Measurements from ENCODE around the gene BRWD1. TPM values are rescaled to one million over a fixed set of nuclear protein-coding genes. Genes with fewer than 3 reads are reported as not detected.
A peak's percentile ranks its signal among the peaks of the same experiment; 100 is the strongest.
"Not testable (repeated sequence)": the region's sequence is repeated elsewhere in the genome, so short reads cannot be mapped to it uniquely, and the experiment has no call there.

The BRWD1 gene
- total RNA-seq, 2 donors from 2014 or later = 24.5 to 32.0 TPM

DNA sequence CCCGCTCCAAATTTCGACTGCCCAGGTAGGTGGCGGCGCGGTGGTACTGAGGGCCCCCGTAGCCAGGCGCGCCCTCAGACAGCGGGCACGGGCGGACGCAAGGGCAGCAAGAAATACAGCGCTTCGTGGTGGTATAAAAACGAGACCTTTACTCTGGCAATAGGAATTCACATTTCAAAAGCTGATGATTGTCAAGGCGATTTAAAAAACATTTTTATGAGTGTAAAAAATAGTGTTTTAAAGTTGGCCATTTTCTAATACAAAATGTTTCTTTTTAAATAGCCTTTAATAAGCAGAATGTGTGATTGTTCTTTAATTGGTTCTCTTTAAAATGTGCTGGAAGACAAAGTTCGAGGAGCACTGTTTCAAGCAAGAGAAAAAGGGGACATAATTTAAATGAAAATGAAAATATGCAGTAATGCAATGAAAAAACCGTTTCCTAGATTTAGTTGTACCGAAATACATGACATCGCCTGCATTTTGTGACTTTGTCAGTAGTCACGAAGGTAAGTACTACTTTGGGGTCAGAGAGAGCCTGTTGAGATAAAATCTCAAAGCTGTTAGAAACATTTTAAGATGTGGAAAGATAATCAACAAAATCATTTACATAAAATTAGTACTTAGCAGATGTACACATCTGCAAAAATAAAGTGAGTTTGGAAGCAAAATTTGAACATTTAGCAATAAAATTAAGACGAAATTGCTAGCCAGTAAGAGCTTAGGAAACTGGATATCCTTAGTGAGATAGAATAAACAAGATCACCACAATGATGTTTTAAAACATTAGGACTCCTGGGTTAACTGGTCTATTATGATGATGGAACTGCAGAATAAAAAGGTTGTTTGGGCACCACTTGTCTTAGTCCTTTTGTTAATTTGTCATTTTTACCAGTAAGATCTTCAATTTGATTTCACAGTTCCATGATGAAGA is 129.1 kb downstream of the BRWD1 start:
- ATAC-seq (no peak), DNase-seq (no peak)
- intact Hi-C loops (cut with DNase I) = no loop called here

DNA sequence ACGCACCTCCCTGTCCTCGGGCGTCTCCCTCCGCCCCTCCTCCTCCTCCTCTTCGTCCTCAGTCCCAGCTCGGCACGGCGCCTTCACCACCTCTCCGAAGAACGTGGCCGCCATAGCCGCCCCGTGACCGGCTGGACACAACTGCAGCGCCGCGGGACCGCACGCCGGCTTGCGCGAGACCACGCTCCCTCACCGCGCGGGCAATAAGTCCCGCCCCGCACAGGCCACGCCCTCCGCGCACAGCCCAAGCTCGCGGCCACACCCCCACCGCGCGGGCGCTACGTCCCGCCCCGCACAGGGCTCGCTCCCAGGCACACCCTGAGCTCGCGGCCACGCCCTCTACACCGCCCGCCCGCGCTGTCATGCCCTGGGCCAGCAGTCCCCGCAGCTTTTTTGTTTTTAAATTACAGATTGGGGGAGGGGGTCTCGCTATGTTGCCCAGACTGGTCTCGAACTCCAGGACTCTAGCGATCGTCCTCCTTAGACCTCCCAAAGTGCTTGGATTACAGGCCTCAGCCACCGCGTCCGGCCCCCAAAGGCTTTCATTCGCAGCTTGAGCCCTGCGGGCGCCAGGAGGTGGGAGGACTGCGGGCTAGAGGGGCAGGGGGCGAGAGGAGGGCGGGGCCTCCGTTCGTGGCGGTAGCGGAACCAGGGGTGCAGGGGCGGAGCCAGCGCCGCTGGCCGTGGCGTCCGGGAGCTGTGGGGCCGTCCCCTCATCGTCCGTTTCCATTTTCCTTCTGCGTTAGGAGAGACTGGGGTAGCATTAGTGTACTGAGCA is 130.0 kb downstream of the BRWD1 start, which contains the start of gene PSMG1:
TSS of gene PSMG1 (minus strand) at position 180 of the 778 bp plus-strand sequence. CDS start at position 114, 66 bp downstream.
- DNase-seq (peak; percentile 97), ATAC-seq (peak; percentile 98)
- intact Hi-C loops (cut with DNase I) = no loop called here

DNA sequence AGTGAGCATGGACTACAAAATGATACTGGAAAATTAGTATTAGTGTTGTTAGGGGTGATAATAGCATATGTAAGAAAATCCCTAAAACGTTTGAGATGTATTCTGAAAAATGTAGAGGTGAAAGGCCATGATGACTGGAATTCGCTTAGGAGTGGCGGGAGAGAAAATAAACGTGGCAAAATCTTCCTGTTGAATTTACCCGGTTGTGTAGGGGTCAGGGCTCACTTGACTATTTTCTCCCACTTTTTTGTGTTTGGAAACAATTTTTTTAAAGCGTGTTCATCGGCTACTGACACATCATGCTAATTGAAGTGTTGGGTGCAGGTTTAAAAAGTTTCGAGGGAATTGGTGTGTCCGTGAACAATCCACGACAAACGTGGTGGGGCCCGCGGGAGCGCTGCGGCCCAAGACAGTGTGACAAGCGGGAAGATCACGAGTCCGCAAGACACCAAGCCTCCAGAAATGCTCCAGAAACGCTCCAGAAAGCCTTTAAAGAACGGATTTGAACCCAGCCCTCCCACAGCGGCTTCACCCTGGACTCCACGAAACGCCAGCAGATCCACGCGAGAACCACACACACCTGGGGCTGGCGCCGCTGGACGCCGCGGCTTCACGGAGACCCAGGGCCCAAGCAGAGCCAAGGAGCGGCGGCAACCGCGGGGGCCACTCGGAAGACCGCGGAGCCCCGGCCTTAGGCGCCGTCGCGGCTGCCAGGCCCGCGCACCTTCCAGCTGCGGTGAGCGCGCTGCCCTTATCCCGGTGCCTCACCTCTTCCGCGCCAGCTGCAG is 130.8 kb downstream of the BRWD1 start:
- intact Hi-C loops (cut with DNase I) = no loop called here
- DNase-seq = no peak
- peak; percentile 4 to 8 for ATAC-seq

DNA sequence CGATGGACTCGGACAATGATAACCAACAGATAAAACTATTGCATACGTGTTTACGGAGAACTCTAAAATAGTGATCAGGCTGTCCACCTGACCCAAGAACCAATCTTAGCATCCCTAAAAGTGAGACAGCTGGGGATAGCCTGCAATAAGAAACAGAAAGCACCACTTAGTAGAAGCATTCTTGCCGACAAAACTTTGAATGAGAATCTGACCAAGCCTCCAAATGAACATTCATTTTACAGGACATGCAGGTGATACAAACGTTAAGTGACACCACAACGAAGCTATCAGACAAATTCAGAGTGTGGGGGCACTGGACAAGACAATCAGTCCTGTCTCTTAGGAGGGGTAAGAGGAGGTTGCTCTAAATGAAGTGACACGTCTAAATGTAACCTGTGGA is 131.4 kb downstream of the BRWD1 start:
- DNase-seq = no peak
- intact Hi-C loops (cut with DNase I) = no loop called here
- ATAC-seq = no peak

DNA sequence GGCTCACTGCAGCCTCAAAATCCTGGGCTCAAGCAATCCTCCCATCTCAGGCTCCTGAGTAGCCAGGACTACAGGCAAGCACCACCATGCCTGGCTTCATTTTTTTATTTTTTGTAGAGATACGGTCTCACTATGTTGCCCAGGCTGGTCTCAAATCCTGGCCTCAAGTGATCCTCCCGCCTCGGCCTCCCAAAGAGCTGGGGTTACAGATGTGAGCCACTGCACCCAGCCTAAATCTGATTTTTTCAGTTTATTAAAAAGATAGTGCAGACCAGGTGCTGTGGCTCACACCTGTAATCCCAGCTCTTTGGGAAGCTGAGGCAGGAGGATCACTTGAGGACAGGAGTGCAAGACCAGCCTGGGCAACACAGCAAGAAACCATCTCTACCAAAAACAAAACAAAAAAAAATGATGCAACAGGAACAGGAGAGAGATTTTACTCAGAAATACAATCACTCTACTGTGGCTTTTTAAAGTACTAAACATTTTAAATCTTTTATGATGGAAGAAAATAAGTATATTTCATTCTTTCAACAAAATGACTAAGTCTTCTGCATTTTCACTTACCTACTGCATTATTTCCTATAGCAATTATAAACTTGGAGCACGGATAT is 132.1 kb downstream of the BRWD1 start:
- intact Hi-C loops (cut with DNase I) = no loop called here
- DNase-seq (no peak), ATAC-seq (no peak)

DNA sequence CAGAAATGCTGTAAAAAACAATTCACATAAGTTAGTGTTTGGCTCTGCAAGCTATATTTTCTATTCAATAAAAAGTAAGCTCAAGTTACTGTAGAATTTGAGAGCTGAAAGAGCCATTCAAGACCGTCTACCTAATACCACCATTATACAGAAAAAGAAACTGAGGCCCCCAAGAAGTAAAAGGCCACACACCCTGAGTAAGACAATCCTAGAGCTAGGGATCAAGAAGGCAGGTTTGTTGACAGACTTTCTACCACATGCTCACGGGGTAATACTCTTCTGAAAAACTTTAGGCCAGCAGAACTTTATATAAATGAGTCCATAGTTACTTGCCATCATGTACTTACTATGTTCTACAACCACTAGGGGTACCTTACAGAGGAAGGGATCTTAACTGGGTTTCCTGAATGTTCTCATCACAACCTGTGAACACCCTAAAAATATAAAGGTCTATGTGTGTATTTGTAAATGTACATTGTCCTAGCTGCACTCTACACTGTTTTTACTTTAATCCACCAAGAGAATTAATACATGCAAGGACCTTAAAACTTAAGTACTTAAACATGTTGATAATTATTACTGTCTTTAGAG is 132.9 kb downstream of the BRWD1 start:
- intact Hi-C loops (cut with DNase I) = no loop called here
- ATAC-seq (no peak), DNase-seq (no peak)

DNA sequence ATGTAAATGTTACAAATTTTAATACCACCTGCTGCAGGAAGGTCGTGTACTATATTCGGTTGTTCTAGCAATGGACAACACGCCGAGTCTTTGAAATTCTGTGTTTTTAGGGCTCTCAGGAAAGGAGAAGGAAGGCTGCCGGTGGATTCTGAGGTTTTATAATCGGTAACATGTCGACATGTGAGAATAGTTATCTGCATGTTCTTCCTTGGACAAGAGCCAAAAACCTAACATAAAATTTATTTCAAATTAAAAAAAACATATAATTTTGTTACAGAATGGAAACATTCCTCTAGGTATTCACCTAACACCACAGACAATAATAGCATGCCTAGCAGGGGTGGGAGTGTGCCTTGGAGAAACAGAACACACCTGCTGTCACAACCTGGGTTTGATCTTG is 135.0 kb downstream of the BRWD1 start:
- intact Hi-C loops (cut with DNase I) = no loop called here
- ATAC-seq (no peak), DNase-seq (no peak)

DNA sequence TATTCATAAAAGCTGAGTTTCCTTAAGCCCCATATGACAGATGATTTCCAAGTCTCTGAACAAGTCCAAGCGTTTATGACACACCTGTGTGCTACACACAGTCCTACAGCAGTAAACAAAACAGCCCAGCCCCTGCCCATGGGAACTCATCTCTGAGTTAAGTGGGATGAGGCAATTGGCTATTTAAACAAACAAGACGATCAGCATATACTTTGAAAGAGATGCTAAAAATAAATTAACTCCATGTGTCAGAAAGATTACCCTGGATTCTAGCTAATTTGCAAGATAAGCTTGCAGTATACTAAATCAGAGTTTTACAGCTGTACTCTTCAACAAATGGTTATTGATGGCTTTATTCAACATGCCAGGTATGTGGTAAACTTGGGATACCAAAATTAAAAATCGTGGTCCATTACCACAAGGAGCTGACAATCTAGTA is 137.1 kb downstream of the BRWD1 start:
- intact Hi-C loops (cut with DNase I) = no loop called here
- DNase-seq (no peak), ATAC-seq (peak in 1 of 2 donors; percentile 47)

DNA sequence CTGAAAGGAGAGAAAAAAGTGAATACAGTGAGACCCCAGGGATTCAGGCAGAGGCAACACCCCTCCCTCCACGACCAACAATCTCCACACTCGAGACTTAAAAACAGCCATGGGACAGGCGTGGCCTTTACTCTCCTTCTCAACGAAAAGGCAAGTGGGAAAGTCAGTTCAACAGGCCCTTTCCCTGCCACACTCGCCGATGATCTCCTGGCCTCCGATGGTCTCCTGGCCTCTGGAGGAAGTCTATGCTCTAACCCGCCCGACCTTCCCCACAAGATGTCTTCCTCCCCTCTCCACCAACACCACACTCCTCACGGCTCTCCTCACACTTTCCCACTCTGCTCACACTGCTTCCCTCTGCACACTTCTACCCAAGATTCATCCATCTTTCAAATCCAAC is 137.8 kb downstream of the BRWD1 start:
- ATAC-seq (peak in 1 of 2 donors; percentile 23), DNase-seq (no peak)
- intact Hi-C loops (cut with DNase I) = no loop called here

DNA sequence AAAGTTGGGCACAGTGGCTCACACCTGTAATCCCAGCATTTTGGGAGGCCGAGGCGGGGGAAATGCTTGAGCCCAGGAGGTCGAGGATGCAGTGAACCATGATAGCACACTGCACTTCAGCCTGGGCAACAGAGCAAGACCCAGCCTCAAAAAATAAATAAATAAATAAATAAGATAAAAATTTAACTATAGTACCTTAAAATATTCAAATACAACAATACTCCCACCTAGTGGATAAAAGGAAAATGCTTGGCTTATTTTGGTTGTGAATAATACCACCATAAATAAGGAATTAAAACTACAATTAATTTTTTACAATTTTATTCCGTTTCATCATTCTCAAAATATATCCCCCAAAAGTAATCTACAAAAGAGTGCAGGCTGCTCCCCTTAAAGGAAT is 138.3 kb downstream of the BRWD1 start:
- DNase-seq (no peak), ATAC-seq (no peak)
- intact Hi-C loops (cut with DNase I) = no loop called here

DNA sequence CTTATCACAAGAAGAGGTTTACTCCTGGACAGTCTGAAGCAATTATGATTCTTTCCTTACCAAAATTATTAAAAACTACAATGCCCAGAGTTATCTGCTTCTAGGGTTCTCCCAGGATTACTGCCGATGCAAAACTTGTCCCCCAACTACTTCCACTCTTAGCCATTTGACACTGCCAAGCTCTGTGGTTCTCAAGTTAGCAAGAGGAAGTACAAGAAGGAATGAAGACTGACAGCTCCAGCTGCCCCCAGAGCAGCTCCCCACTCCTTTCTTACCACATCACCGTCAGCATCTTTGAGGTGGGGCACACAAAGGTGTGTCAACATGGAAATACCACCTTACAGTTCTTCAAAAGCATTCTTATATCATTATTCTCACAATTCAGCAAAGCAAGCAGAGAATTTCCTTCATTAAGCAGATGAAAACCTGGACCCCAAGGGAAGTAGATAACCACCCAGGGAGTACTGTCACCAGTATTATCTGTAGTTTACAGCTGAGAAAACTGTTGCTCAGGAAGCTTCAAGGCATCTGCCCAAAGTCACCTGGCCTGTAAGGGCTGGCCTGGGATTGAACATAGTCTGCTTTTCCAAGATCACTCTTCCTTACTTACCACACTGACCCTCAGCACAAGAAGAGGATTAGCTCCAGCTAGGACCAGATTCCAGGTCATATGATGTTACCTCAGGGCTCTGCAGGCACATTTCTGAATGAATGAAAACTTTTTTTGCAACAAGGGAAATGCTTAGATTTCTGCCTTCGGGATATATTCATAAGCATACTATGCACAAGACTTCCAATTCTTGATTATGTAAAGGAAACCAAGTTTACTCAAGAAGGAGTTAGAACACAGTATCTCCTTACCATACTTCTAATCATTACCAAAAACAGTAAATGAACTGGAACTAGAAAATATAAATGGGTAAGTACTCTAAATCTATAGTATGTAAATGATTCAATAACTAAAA is 139.4 kb downstream of the BRWD1 start:
- no peak for ATAC-seq
- no peak for DNase-seq
- intact Hi-C loops (cut with DNase I) = no loop called here

DNA sequence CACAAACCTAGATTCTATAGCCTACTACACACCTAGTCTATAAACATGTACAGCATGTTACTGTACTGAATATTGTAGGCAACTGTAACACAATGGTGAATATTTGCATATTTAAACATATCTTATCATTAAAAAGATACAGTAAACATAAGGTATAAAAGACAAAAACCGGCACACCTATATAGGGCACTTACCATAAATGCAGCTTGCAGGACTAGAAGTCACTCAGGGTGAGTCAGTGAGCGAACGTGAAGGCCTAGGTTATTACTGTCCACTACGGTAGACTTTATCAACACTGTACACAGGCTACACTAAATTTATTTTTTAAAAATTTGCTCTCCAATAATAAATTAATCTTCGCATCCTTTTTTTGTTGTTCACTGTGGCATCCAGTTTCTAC is 143.5 kb downstream of the BRWD1 start:
- intact Hi-C loops (cut with DNase I) = no loop called here
- DNase-seq = no peak
- ATAC-seq = no peak

DNA sequence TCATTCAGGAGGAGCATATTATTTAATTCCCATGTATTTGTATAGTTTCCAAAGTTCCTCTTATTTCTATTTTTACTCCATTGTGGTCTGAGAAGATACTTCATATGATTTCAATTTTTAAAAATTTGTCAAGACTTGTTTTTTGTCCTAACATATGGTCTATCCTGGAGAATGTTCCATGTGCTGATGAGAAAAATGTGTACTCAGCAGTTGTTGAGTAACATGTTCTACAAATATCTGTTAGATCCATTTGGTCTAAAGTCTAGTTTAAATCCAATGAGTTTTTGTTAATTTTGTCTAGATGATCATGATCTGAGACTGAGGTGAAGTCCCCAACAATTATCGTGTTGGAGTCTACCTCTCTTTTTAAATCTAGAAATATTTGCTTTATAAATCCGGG is 144.6 kb downstream of the BRWD1 start:
- no peak for ATAC-seq
- intact Hi-C loops (cut with DNase I) = no loop called here
- DNase-seq = no peak

DNA sequence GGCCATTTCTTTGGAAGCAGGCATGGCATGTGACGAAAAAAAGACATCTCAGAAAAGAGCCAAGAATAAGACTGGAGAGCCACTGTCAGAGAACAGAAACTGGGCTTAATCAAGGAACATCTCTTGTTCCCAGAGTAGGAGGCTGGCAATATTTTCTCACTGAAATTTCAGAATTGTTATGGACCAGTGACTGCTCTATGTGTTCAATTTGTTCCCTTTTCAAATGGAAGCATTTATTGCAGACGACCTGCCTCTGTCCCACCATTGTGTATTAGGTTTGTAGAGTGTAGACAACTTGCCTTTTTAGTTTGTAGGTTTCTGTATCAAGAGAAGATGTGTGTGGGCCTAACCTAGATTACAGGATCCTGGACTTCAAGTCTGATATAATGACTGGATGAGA is 148.9 kb downstream of the BRWD1 start:
- intact Hi-C loops (cut with DNase I) = no loop called here
- no peak for DNase-seq
- ATAC-seq = no peak

DNA sequence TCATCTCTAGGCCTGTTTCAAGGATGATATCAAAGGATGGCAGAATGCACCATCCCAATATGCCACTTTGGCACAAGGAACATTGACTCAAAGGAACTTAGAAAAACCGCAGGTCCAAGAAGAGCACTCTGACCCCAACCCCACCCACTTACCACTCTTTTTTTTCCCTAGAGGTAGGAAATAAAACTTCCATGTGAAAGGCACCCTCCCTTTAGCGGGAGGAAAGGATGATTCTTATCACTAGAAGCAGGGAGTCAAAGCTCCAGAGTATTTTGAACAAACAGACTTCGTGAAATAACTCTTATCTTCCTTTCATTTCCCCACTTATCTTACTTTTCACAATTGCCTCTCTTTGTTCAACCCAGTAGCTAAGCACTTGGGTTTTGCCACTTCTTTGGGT is 152.4 kb downstream of the BRWD1 start:
- intact Hi-C loops (cut with DNase I) = no loop called here
- DNase-seq (no peak), ATAC-seq (no peak)

DNA sequence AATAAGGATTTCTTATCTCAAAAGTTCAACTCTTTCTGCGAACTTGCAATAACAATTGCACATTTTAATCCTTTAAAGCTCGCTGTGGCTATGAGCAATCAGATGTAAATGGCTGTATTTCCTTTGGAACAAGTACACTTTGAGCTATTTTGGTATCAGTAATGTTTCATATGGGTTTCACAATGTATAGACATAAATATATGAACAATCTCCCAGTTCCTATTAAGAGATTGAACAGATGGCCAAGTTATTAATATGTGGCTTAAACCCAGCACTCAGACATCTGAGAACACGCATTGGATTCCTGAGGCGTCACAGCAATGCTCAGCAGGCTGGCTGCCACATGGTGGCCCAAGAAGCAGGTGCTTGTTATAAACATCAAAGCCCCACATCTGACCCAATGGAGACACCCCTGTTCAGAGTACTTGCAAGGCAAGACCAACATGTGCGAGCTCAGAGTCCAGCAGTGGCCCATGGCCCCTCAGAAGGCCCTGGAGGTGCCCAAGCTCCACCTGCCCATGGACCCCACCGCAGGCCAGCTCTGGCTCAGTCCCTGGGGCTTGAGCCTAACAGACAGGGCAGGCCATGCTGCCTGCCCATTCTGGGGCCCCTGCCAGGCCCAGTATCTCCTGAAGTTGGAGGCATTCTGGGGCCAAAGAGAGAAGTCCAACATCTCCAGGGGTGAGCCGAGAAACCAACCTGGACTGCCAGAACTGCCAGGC is 153.9 kb downstream of the BRWD1 start:
- no peak for ATAC-seq
- intact Hi-C loops (cut with DNase I) = no loop called here

DNA sequence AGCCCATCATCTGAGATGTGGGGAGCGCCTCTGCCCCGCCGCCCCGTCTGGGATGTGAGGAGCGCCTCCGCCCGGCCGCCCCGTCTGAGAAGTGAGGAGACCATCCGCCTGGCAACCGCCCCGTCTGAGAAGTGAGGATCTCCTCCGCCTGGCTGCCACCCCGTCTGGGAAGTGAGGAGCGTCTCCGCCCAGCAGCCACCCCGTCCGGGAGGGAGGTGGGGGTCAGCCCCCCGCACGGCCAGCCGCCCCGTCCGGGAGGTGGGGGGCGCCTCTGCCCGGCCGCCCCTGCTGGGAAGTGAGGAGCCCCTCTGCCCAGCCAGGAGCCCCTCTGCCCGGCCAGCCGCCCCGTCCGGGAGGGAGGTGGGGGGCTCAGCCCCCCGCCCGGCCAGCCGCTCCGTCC is 156.2 kb downstream of the BRWD1 start:
- DNase-seq; ATAC-seq; intact Hi-C loops (cut with DNase I): not testable (repeated sequence)

More for the DNA sequence above, 153.9 kb downstream of the BRWD1 start:
- no peak for DNase-seq
